Vagina (tissue), 2 donors: ENCODE results near the gene SEMA6D.

Source experiments
- POLR2A ChIP-seq, 2 donors: fragments of 450-650 bp; IDR thresholded peaks; one replicate each; pipeline ENCODE4 v1.6.1; 2017; ENCODE audit warnings: antibody characterized with exemption in 2 of 2, mild to moderate bottlenecking in 2 of 2, moderate library complexity in 2 of 2
- TF ChIP-seq, protein P1 (sequence below), 3 experiments: fragments of 450-650 bp in 2 of 3; fragments of 200-600 bp in 1 of 3; sonication (generic) in 1 of 3; IDR thresholded peaks; one replicate each; pipeline ENCODE4 v1.5.1; 2017 to 2019; ENCODE audit warnings: antibody characterized with exemption in 3 of 3, mild to moderate bottlenecking in 2 of 3, moderate library complexity in 2 of 3

DNA sequence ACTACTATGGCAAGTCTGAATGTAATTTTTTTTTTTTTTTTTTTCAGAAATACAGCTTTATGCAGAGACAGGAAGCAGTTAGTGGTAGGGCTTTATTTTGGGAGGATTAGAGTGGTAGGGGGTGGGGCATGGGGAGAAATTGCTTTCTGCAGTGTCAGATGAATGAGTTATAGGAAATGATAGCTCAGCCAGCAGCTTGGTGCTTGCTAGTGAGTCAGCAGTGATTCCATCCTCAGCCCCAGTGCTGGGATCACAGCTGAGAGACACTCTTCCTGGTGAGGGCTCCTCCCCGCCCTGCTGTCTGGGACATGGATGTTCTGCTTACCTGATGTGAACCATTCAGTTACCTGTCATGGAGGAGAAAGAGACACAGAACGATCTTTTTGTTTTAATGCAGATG is 39.6 kb downstream of the SEMA6D start:
- TF ChIP-seq, protein P1, sequence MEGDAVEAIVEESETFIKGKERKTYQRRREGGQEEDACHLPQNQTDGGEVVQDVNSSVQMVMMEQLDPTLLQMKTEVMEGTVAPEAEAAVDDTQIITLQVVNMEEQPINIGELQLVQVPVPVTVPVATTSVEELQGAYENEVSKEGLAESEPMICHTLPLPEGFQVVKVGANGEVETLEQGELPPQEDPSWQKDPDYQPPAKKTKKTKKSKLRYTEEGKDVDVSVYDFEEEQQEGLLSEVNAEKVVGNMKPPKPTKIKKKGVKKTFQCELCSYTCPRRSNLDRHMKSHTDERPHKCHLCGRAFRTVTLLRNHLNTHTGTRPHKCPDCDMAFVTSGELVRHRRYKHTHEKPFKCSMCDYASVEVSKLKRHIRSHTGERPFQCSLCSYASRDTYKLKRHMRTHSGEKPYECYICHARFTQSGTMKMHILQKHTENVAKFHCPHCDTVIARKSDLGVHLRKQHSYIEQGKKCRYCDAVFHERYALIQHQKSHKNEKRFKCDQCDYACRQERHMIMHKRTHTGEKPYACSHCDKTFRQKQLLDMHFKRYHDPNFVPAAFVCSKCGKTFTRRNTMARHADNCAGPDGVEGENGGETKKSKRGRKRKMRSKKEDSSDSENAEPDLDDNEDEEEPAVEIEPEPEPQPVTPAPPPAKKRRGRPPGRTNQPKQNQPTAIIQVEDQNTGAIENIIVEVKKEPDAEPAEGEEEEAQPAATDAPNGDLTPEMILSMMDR (IDR thresholded peaks at IDR 0.05), result no peak
- no peak for TF ChIP-seq POLR2A (IDR thresholded peaks at IDR 0.05)
